ENCODE results near the gene PPP3CA. TPM values are rescaled to one million over a fixed set of nuclear protein-coding genes. Genes with fewer than 3 reads are reported as not detected.

The PPP3CA gene
- total RNA-seq, 1 experiment from 2014 or later = 40.2 TPM

- no peak for TF ChIP-seq EZH2 (IDR thresholded peaks at IDR 0.05; ENCODE audit: low read depth)
- TF ChIP-seq, protein P1, sequence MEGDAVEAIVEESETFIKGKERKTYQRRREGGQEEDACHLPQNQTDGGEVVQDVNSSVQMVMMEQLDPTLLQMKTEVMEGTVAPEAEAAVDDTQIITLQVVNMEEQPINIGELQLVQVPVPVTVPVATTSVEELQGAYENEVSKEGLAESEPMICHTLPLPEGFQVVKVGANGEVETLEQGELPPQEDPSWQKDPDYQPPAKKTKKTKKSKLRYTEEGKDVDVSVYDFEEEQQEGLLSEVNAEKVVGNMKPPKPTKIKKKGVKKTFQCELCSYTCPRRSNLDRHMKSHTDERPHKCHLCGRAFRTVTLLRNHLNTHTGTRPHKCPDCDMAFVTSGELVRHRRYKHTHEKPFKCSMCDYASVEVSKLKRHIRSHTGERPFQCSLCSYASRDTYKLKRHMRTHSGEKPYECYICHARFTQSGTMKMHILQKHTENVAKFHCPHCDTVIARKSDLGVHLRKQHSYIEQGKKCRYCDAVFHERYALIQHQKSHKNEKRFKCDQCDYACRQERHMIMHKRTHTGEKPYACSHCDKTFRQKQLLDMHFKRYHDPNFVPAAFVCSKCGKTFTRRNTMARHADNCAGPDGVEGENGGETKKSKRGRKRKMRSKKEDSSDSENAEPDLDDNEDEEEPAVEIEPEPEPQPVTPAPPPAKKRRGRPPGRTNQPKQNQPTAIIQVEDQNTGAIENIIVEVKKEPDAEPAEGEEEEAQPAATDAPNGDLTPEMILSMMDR (conservative IDR thresholded peaks at IDR 0.05) = no peak
- ChIA-PET POLR2A (ENCODE audit: unreplicated experiment) (interaction anchor here (0.7 kb wide), 1 partner anchor 1759 kb away, joined by 14 read pairs; no protein-coding TSS in a partner anchor), CTCF (no interaction called here)
- BruUV-seq (replicated peaks) = no TSS peak
- no peak overlapping the region for H2AFZ ChIP-seq
- no peaks in the 10 kb centered on the region for H3K4me1 ChIP-seq (replicated peaks; ENCODE audit: insufficient read depth)
- H3K27me3 ChIP-seq (ENCODE audit: insufficient read depth, low read depth) = no peaks in the 10 kb centered on the region
- H3K9me3 ChIP-seq (ENCODE audit: insufficient read depth, low read depth) = no peaks in the 10 kb centered on the region
- H3K9me2 ChIP-seq (ENCODE audit: insufficient read depth) = no peaks in the 10 kb centered on the region
- no peaks in the 10 kb centered on the region for H3K79me2 ChIP-seq (ENCODE audit: low read depth)
- no peak overlapping the region for H3K27ac ChIP-seq
- H3K4me3 ChIP-seq = no peak overlapping the region
- no peaks in the 10 kb centered on the region for H3F3A ChIP-seq (ENCODE audit: insufficient read depth, low read depth)
- H4K20me1 ChIP-seq (ENCODE audit: insufficient read depth) = no peaks in the 10 kb centered on the region
- no peaks in the 10 kb centered on the region for H3K36me3 ChIP-seq (ENCODE audit: low read depth)
- intact Hi-C loops (cut with micrococcal nuclease; ENCODE audit: unreplicated experiment) = no loop called here
- H3K4me2 ChIP-seq = no peak overlapping the region
- no peak for DNase-seq
Observed at GRCh38 chr4:101277671-101278070, 69.7 kb downstream of the PPP3CA start.

DNA sequence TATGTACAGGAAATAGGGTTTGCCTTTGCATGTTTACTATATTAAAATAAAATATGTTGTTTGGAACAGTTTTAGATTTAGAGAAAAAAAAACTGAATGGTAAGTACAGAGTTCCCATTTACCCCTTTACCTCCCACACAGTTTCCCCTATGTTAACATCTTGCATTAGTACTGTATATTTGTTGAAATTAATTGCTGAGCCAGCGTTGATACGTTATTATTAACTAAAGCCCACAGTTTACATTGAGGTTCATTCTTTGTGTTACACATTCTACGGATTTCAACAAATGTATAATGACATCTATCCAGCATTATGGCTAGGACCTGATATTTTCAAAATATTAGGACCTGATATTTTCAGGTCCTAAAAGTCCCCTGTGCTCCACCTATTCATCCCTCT, 70.7 kb downstream of the PPP3CA start:
- no peaks in the 10 kb centered on the region for H3K9me3 ChIP-seq (ENCODE audit: insufficient read depth, low read depth)
- intact Hi-C loops (cut with micrococcal nuclease; ENCODE audit: unreplicated experiment) = no loop called here
- 0 out of 2 replicates have a peak, but pooled peaks cover 3% of the 10 kb centered on the region for H3K79me2 ChIP-seq (ENCODE audit: low read depth)
- ChIA-PET POLR2A (ENCODE audit: unreplicated experiment) (no interaction called here), CTCF (no interaction called here)
- H4K20me1 ChIP-seq (ENCODE audit: insufficient read depth) = no peaks in the 10 kb centered on the region
- BruUV-seq (replicated peaks) = no TSS peak
- DNase-seq = no peak
- no peaks in the 10 kb centered on the region for H3K4me1 ChIP-seq (replicated peaks; ENCODE audit: insufficient read depth)
- H3K36me3 ChIP-seq (ENCODE audit: low read depth) = no peaks in the 10 kb centered on the region
- no peaks in the 10 kb centered on the region for H3K27me3 ChIP-seq (ENCODE audit: insufficient read depth, low read depth)
- H2AFZ ChIP-seq = no peak overlapping the region
- H3K4me2 ChIP-seq = no peak overlapping the region
- H3F3A ChIP-seq (ENCODE audit: insufficient read depth, low read depth) = no peaks in the 10 kb centered on the region
- no peaks in the 10 kb centered on the region for H3K9me2 ChIP-seq (ENCODE audit: insufficient read depth)
- H3K4me3 ChIP-seq = no peak overlapping the region
- no peak overlapping the region for H3K27ac ChIP-seq
- TF ChIP-seq, protein P1 (conservative IDR thresholded peaks at IDR 0.05) = no peak
- no peak for TF ChIP-seq EZH2 (IDR thresholded peaks at IDR 0.05; ENCODE audit: low read depth)

- no peak overlapping the region for H2AFZ ChIP-seq
- no peaks in the 10 kb centered on the region for H3F3A ChIP-seq (ENCODE audit: insufficient read depth, low read depth)
- POLR2A ChIA-PET (ENCODE audit: unreplicated experiment) = no interaction called here
- no peaks in the 10 kb centered on the region for H3K9me2 ChIP-seq (ENCODE audit: insufficient read depth)
- no peak overlapping the region for H3K4me3 ChIP-seq
- H4K20me1 ChIP-seq (ENCODE audit: insufficient read depth) = no peaks in the 10 kb centered on the region
- intact Hi-C loops (cut with micrococcal nuclease; ENCODE audit: unreplicated experiment) = no loop called here
- H3K9me3 ChIP-seq (ENCODE audit: insufficient read depth, low read depth) = no peaks in the 10 kb centered on the region
- no peak for TF ChIP-seq EZH2 (IDR thresholded peaks at IDR 0.05; ENCODE audit: low read depth)
- TF ChIP-seq, protein P1 (conservative IDR thresholded peaks at IDR 0.05) = no peak
- no peak overlapping the region for H3K27ac ChIP-seq
- H3K4me2 ChIP-seq = no peak overlapping the region
- no peaks in the 10 kb centered on the region for H3K27me3 ChIP-seq (ENCODE audit: insufficient read depth, low read depth)
- no peaks in the 10 kb centered on the region for H3K36me3 ChIP-seq (ENCODE audit: low read depth)
- H3K4me1 ChIP-seq (replicated peaks; ENCODE audit: insufficient read depth) = no peaks in the 10 kb centered on the region
- CTCF ChIA-PET = no interaction called here
- no TSS peak for BruUV-seq (replicated peaks)
- 0 out of 2 replicates have a peak, but pooled peaks cover 3% of the 10 kb centered on the region for H3K79me2 ChIP-seq (ENCODE audit: low read depth)
- no peak for DNase-seq
Observed at GRCh38 chr4:101274888-101275752, 72.2 kb downstream of the PPP3CA start.
